Skeletal muscle tissue (tissue), 4 donors: Measurements from ENCODE around the gene CTSS. TPM values are rescaled to one million over a fixed set of nuclear protein-coding genes. Genes with fewer than 3 reads are reported as not detected.
"Not testable (repeated sequence)": the region's sequence is repeated elsewhere in the genome, so short reads cannot be mapped to it uniquely, and the experiment has no call there.

Experiments used
- H3K27ac ChIP-seq: one replicate; pipeline ENCODE4 v1.7.0; 2013; ENCODE audit warnings: mild to moderate bottlenecking, low read depth, low read length, inconsistent platforms
- H3K27me3 ChIP-seq, 3 donors: one replicate each; pipeline ENCODE4 v1.7.0; 2013; ENCODE audit warnings: low read length in 3 of 3; ENCODE audit not compliant: control insufficient read depth in 3 of 3, insufficient read depth in 3 of 3
- H3K36me3 ChIP-seq, 3 donors: one replicate each; pipeline ENCODE4 v1.7.0; 2013; ENCODE audit warnings: low read length in 3 of 3; ENCODE audit not compliant: control insufficient read depth in 3 of 3, insufficient read depth in 3 of 3
- H3K4me1 ChIP-seq, 3 donors: one replicate each; pipeline ENCODE4 v1.7.0; 2013; ENCODE audit warnings: low read length in 3 of 3, mild to moderate bottlenecking in 3 of 3; ENCODE audit not compliant: control insufficient read depth in 3 of 3, insufficient read depth in 3 of 3
- H3K4me3 ChIP-seq, 3 donors: one replicate each; pipeline ENCODE4 v1.7.0; 2013; ENCODE audit warnings: low read length in 3 of 3
- H3K9ac ChIP-seq, 3 donors: one replicate each; pipeline ENCODE4 v1.7.0; 2013; ENCODE audit warnings: low read length in 3 of 3, mild to moderate bottlenecking in 3 of 3, moderate library complexity in 2 of 3, low read depth in 1 of 3
- H3K9me3 ChIP-seq, 3 donors: one replicate each; pipeline ENCODE4 v1.7.0; 2013; ENCODE audit warnings: low read length in 3 of 3; ENCODE audit not compliant: control insufficient read depth in 3 of 3
- total RNA-seq: library from RNA; depleted of rRNA; stranded (reverse); fragments of >200 nt; gene quantifications from one replicate; pipeline ENCODE4 v1.2.3, GENCODE V29; 2014
- donor health status: Osteomylitis.

The CTSS gene
- total RNA-seq, 1 donor from 2014 or later, result 29.2 TPM

GRCh38 chr1:150799089-150799488 is 33.5 kb upstream of the CTSS start:
- Histone ChIP-seq H3K4me3 (no peak overlapping the region), H3K27ac (no peak overlapping the region), H3K4me1 (no peaks in the 10 kb centered on the region), H3K27me3 (no peaks in the 10 kb centered on the region), H3K9ac (no peak overlapping the region), H3K9me3 (no peaks in the 10 kb centered on the region), H3K36me3 (peaks cover 19 to 33% (median 30%) of the 10 kb centered on the region in 3 donors)

GRCh38 chr1:150798525-150798924 is 32.9 kb upstream of the CTSS start:
- Histone ChIP-seq H3K4me3 (no peak overlapping the region), H3K9ac (no peak overlapping the region), H3K27me3 (no peaks in the 10 kb centered on the region), H3K27ac (no peak overlapping the region), H3K4me1 (no peaks in the 10 kb centered on the region), H3K36me3 (peaks cover 19 to 30% (median 30%) of the 10 kb centered on the region in 3 donors), H3K9me3 (no peaks in the 10 kb centered on the region)

GRCh38 chr1:150796374-150796773 is 30.8 kb upstream of the CTSS start:
- Histone ChIP-seq H3K4me3 (no peak overlapping the region), H3K4me1 (no peaks in the 10 kb centered on the region), H3K36me3 (peaks cover 19 to 30% (median 30%) of the 10 kb centered on the region in 3 donors), H3K9ac (no peak overlapping the region), H3K27me3 (no peaks in the 10 kb centered on the region), H3K27ac (no peak overlapping the region), H3K9me3 (no peaks in the 10 kb centered on the region)

DNA sequence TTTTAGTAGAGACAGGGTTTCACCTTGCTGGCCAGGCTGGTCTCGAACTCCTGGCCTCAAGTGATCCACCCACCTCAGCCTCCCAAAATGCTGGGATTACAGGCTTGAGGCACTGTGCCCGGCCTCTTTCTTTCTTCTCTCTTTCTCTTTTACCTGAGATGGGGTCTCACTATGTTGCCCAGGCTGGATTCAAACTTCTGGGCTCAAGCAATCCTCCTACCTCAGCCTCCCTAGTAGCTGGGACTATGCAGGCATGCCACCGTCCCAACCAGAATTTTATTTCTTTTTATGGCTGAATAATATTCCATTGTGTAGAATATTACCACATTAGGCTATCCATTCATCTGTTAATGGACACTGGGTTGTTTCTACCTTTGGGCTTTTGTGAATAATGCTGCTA is 28.2 kb upstream of the CTSS start:
- not testable (repeated sequence) for H3K9ac ChIP-seq, H3K27ac ChIP-seq, H3K4me3 ChIP-seq, H3K4me1 ChIP-seq, H3K9me3 ChIP-seq, H3K27me3 ChIP-seq
- H3K36me3 ChIP-seq, result peaks cover 13 to 22% (median 22%) of the 10 kb centered on the region in 3 donors

DNA sequence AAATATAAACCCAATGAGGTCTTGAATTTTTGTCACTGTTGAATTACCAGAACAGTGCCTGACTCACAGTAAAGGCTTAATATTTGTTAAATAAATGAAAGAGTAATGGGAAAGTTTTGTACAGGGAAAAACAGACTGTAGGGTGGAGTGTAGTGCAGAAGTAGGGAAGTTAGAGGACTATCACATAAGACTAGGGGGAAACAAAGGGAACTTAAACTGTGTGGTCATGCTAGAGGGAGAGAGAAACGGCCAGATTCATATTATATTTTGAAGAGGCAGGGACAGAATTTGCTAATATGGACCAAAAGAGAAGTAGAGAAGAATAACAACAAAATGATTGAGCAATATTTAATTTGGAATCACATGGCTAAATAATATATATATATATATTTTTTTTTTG is 27.6 kb upstream of the CTSS start:
- no peaks in the 10 kb centered on the region for H3K27me3 ChIP-seq
- H3K9me3 ChIP-seq, result no peaks in the 10 kb centered on the region
- H3K4me3 ChIP-seq, result no peak overlapping the region
- H3K27ac ChIP-seq, result no peak overlapping the region
- no peak overlapping the region for H3K9ac ChIP-seq
- no peaks in the 10 kb centered on the region for H3K4me1 ChIP-seq
- peaks cover 9 to 16% (median 16%) of the 10 kb centered on the region in 3 donors for H3K36me3 ChIP-seq

GRCh38 chr1:150791585-150791984 is 26.0 kb upstream of the CTSS start:
- H3K4me1 ChIP-seq, result no peaks in the 10 kb centered on the region
- no peaks in the 10 kb centered on the region for H3K27me3 ChIP-seq
- peaks cover 3 to 10% (median 8%) of the 10 kb centered on the region in 3 donors for H3K36me3 ChIP-seq
- H3K9me3 ChIP-seq, result no peaks in the 10 kb centered on the region
- H3K4me3 ChIP-seq, result no peak overlapping the region
- H3K9ac ChIP-seq, result no peak overlapping the region
- H3K27ac ChIP-seq, result no peak overlapping the region

- Histone ChIP-seq H3K4me3 (no peak overlapping the region), H3K9ac (no peak overlapping the region), H3K4me1 (no peaks in the 10 kb centered on the region), H3K9me3 (no peaks in the 10 kb centered on the region), H3K36me3 (no peaks in the 10 kb centered on the region), H3K27ac (no peak overlapping the region), H3K27me3 (no peaks in the 10 kb centered on the region)
Observed at GRCh38 chr1:150789396-150789795, 23.8 kb upstream of the CTSS start.

- Histone ChIP-seq H3K4me1 (no peaks in the 10 kb centered on the region), H3K36me3 (no peaks in the 10 kb centered on the region), H3K4me3 (no peak overlapping the region), H3K9ac (no peak overlapping the region), H3K27me3 (no peaks in the 10 kb centered on the region), H3K27ac (no peak overlapping the region), H3K9me3 (no peaks in the 10 kb centered on the region)
Observed at GRCh38 chr1:150788946-150789345, 23.4 kb upstream of the CTSS start.

DNA sequence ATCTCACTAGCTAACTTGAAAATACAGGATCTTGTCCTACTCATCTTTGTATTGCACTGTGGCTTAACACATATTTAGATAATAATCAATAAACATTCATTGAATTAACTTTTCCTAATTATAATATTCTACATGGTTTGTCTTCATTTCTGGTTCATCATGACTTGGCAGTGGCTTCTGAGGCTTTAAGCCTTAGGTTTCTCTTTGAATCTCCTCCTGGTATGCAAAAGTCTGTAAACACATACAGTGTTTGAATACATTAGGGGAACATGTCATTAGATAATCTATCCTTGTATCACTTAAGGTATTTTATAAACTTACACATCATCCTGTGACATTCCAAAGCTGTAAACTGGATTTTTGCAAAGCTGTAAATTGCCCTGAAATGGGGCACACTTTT is 21.9 kb upstream of the CTSS start:
- Histone ChIP-seq H3K4me1 (no peaks in the 10 kb centered on the region), H3K27ac (no peak overlapping the region), H3K9me3 (no peaks in the 10 kb centered on the region), H3K27me3 (no peaks in the 10 kb centered on the region), H3K4me3 (no peak overlapping the region), H3K36me3 (no peaks in the 10 kb centered on the region), H3K9ac (no peak overlapping the region)

DNA sequence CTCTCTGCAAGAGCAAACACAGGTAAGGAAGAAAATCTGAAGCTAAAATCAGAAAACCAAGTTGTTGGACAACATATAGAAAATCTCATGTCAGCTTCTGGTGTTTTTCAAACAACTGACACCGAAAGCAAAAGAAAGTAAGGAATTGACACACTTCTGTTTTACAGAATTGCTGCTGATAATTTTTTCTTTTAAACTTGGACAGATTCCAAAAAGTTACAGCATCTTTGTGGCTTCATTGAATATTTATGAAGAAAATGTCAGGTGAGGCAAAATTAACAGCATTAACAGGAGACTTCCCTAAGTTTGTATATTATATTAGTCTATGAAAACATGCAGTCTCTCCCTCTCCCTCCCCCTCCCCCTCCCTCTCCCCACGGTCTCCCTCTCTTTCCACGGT is 14.9 kb upstream of the CTSS start:
- H3K4me3 ChIP-seq, result no peak overlapping the region
- H3K4me1 ChIP-seq, result no peaks in the 10 kb centered on the region
- H3K27me3 ChIP-seq, result no peaks in the 10 kb centered on the region
- H3K9me3 ChIP-seq, result no peaks in the 10 kb centered on the region
- no peak overlapping the region for H3K9ac ChIP-seq
- H3K36me3 ChIP-seq, result no peaks in the 10 kb centered on the region
- H3K27ac ChIP-seq, result no peak overlapping the region

GRCh38 chr1:150778409-150778808 is 12.8 kb upstream of the CTSS start:
- H3K27me3 ChIP-seq, result no peaks in the 10 kb centered on the region
- H3K4me1 ChIP-seq, result no peaks in the 10 kb centered on the region
- no peak overlapping the region for H3K4me3 ChIP-seq
- no peaks in the 10 kb centered on the region for H3K36me3 ChIP-seq
- no peak overlapping the region for H3K27ac ChIP-seq
- no peaks in the 10 kb centered on the region for H3K9me3 ChIP-seq
- H3K9ac ChIP-seq, result no peak overlapping the region
